GM18526 (cell line): ENCODE results near the gene FGD2.

Experiments
- POLR2A ChIP-seq: IDR thresholded peaks from 3 replicates; pipeline ENCODE4 v1.6.1; 2011; ENCODE audit not compliant: insufficient read length; ENCODE audit errors: extremely low read depth

FGD2 gene

DNA sequence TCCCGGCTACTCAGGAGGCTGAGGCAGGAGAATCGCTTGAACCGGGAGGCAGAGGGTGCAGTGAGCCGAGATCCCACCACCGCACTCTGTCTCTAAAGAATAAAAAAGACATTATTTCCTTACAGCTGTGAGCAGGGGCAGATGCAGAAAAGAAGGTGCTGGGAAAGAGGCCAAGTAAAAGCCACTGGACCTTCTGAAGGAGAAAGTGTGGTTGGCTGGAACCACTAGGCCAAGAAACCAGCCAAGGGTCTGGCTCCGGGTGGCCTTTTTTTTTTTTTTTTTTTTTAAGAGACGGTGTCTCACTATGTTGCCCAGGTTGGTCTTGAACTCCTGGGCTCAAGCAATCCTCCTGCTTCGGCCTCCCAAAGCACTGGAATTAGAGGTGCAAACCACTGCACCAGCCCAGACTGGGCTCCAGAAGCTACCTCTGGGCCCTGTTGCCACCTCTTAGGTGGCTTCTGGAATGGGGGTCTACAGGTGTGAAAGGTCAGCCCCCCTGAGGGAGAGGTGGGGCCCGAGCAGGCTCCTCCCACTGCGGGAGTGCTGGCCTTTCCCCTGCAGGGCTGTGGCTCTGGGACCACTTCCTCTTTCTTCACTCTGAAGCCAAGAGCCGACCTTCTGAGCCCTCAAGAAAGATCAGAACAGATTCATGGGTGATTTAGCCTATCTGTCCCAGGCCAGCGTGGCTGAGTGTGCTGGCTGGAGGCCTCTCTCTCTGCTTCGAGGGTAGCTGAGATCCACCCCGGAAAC, at the start of gene FGD2:
TSS of gene FGD2 (plus strand) at position 595 of the 750 bp plus-strand sequence. CDS start 163 bp downstream, outside the sequence.
- peak; percentile 74 for TF ChIP-seq POLR2A

GRCh38 chr6:36955671-36956445, 49.6 kb upstream of the FGD2 start:
- no peak for TF ChIP-seq POLR2A

DNA sequence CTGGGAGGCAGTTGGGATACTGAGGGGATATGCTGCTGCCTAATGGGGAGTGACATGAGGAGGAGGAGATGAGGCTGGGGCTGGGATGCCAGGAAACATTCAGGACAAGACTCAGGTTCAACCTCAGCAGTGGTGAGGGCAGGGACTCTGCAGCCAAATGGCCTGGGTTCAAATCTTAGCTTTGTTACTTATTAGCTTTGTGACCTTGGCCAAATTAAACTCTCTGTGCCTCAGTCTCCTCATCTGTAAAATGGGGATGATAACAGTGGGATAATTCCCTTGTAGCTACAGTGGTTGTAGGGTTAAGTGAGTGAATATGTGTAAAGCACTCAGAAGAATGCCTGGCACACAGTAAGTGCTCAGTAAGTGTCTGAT, 49.0 kb upstream of the FGD2 start:
- no peak for TF ChIP-seq POLR2A

DNA sequence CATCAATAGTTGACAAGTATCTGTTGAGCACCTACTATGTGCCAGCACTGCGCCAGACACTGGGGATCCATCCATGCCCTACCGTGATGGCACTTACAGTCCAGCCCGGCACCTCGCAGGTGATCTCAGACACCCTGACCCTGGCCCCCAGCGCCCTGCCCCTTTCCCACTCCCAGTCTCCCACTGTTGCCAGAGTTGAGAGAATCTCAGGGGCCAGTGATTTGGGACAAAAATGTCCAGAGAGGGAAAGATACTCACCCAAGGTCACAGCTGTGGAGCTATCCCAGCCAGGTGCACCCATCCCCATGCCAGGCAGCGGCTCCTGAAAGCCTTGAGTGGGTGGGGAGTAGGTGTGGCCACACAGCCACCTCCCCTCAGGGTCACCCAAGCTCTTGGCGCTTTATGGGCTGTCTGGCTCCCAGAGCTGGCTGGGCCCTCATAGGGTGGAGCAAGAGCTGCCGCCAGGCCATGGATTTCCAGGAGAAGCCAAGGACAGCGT, 47.6 kb upstream of the FGD2 start:
- no peak for TF ChIP-seq POLR2A

GRCh38 chr6:36958775-36959554, 46.5 kb upstream of the FGD2 start:
- TF ChIP-seq POLR2A: no peak

DNA sequence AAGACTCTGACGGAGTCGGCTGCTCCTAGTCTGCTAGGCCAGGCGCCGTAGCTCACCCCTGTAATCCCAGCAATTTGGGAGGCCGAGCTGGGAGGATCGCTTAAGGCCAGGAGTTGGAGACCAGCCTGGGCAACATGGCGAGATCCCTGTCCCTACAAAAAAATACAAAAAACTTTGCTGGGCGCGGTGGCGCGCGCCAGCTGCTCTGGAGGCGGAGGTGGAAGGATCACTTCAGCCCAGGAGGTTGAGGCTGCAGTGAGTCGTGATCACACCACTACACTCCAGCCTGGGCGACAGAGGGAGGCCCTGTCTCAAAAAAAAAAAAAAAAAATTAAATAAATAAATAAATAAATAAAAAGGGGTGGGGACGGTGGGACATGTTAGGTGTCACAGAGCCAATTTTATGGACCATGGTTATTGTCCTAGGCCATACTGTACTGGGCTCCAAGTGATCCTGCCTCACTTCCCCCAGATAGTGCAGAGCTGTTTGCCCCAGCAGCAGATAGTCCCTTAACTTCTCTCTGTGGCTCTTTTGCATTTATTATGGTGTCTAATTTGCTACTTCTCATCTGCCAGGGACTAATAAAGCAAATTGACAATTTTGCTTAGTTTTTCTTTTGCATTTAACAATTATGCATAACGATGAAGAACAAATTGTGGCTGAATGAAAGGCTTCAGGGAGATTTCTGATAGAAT, 45.8 kb upstream of the FGD2 start:
- TF ChIP-seq POLR2A: no peak

DNA sequence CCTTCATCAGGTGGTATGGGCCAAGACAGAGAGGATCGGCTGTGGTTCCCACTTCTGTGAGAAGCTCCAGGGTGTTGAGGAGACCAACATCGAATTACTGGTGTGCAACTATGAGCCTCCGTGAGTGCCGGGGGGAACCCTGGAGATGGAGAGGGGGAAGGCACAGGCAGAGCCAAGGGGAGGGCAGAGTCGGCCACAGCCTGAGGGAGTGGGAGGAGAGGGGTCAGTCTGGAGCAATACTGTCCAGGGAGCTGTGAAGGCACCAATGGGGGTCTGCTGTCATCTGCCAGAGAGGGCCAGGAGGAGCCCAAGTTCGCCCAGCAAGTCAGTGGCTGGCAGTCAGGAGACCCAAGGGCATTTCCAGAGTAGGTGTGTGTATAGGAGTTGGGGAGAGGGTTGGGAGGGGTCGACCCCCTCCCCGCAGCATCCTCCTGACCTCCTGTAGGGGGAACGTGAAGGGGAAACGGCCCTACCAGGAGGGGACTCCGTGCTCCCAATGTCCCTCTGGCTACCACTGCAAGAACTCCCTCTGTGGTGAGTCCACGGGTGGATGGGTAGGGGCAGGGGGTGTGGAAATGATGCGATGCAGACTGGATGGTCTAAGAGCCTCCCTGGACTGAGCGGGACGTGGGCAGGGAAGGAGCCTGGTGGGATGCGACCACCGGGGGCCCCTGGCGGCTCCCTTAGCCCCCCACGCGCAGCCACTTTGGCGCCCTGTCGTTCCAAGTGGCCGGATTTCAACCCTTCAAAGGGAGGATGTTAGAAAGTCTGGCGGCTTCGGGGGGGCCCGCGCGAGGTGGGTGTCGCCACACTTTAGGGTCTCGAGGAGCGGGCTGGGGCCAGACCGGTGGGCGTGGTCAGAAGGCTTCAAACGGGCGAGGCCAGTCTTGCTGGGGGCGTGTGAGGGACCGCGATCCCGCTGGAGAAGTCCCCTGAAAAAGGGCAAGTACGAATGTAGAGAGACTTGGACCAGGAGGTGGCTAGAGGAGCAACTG, 43.7 kb upstream of the FGD2 start:
- TF ChIP-seq POLR2A: no peak

DNA sequence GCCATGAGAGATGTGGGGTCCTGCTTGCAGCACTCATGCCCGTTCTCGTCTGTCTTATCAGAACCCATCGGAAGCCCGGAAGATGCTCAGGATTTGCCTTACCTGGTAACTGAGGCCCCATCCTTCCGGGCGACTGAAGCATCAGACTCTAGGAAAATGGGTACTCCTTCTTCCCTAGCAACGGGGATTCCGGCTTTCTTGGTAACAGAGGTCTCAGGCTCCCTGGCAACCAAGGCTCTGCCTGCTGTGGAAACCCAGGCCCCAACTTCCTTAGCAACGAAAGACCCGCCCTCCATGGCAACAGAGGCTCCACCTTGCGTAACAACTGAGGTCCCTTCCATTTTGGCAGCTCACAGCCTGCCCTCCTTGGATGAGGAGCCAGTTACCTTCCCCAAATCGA, 42.6 kb upstream of the FGD2 start:
- TF ChIP-seq POLR2A: no peak

- no peak for TF ChIP-seq POLR2A
Observed at GRCh38 chr6:36963451-36964290, 41.8 kb upstream of the FGD2 start.

DNA sequence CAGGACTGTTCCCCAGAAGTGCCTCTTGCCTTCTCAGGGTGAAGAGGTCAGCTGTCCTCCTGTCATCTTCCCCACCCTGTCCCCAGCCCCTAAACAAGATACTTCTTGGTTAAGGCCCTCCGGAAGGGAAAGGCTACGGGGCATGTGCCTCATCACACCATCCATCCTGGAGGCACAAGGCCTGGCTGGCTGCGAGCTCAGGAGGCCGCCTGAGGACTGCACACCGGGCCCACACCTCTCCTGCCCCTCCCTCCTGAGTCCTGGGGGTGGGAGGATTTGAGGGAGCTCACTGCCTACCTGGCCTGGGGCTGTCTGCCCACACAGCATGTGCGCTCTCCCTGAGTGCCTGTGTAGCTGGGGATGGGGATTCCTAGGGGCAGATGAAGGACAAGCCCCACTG, 41.1 kb upstream of the FGD2 start:
- no peak for TF ChIP-seq POLR2A

- no peak for TF ChIP-seq POLR2A
Observed at GRCh38 chr6:36964908-36965307, 40.5 kb upstream of the FGD2 start.

GRCh38 chr6:36967301-36967700, 38.2 kb upstream of the FGD2 start:
- TF ChIP-seq POLR2A: no peak

GRCh38 chr6:36967757-36968156, 37.7 kb upstream of the FGD2 start:
- TF ChIP-seq POLR2A: no peak

DNA sequence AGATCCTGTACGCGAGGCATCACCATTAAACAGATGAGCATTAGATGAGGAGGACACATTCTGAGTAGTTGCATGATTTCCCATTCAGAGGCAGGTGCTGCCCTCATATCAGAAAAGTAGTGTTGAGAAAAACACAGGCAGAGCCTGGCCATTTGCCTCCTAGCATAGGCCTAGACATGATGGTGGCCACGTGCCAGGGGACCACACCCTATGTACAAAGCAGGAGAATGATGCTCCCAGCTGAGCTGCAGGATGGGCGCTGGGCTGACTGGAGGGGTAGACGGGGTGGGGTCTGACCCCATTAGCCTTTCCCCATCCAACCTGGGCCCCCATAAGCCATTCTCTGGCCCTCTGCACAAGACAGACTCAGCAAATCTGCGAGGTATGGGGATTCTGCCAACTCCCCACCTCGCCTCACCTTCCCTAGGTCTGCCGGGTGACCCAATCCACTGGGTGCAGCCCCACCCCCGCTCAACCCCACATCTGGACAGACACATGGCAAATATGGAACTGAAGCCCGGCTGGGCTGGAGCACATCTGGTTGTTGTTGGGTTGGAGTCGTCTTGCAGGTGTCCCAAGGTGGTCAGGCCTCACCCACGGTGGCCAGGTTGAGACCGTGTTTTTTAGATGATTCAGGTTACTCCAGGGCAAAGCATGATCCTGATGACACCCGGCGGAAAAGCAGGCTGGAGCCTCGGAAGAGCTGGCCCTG, 37.0 kb upstream of the FGD2 start:
- no peak for TF ChIP-seq POLR2A
